AG09309 (cell line): ENCODE data around the gene NDUFAB1.
"Not testable (repeated sequence)": the region's sequence is repeated elsewhere in the genome, so short reads cannot be mapped to it uniquely, and the experiment has no call there.

ENCODE experiments used
- DNase-seq: peaks from one replicate; pipeline ENCODE4 v3.0.0-alpha.2; 2010; ENCODE audit warnings: low read depth
- H3K4me3 ChIP-seq: 2 replicates; pipeline ENCODE4 v1.5.1; 2011; ENCODE audit warnings: mild to moderate bottlenecking, low read depth, low read length, moderate library complexity; ENCODE audit not compliant: control insufficient read depth
- CTCF ChIP-seq: IDR thresholded peaks from 2 replicates; pipeline ENCODE4 v1.5.1; 2011; ENCODE audit warnings: mild to moderate bottlenecking, low read depth, low read length, inconsistent platforms; ENCODE audit not compliant: insufficient read depth, control insufficient read depth; ENCODE audit errors: missing control alignments

The NDUFAB1 gene

GRCh38 chr16:23584186-23585076, 11.7 kb downstream of the NDUFAB1 start:
- no peak for DNase-seq
- no peak overlapping the region for H3K4me3 ChIP-seq
- no peak for TF ChIP-seq CTCF

- DNase-seq, H3K4me3 ChIP-seq: not testable (repeated sequence)
Measured at GRCh38 chr16:23583271-23583670, 12.8 kb downstream of the NDUFAB1 start.

- H3K4me3 ChIP-seq = no peak overlapping the region
- TF ChIP-seq CTCF = no peak
- DNase-seq = no peak
Measured at GRCh38 chr16:23581764-23582163, 14.4 kb downstream of the NDUFAB1 start.

GRCh38 chr16:23580391-23580790, 15.7 kb downstream of the NDUFAB1 start:
- no peak for TF ChIP-seq CTCF
- no peak for DNase-seq
- H3K4me3 ChIP-seq = no peak overlapping the region

- TF ChIP-seq CTCF = no peak
- no peak for DNase-seq
- no peak overlapping the region for H3K4me3 ChIP-seq
Measured at GRCh38 chr16:23579371-23579770, 16.7 kb downstream of the NDUFAB1 start.

GRCh38 chr16:23578101-23578830, 17.9 kb downstream of the NDUFAB1 start:
- no peak overlapping the region for H3K4me3 ChIP-seq
- TF ChIP-seq CTCF = no peak
- no peak for DNase-seq

- no peak for DNase-seq
- H3K4me3 ChIP-seq = no peak overlapping the region
- no peak for TF ChIP-seq CTCF
Measured at GRCh38 chr16:23577493-23577892, 18.6 kb downstream of the NDUFAB1 start.
